Activated CD4-positive, alpha-beta memory T cell treated with anti-CD3 and anti-CD28 coated beads for 36 hours (primary cell): Measurements from ENCODE around the gene NBDY. TPM values are rescaled to one million over a fixed set of nuclear protein-coding genes. Genes with fewer than 3 reads are reported as not detected.
"Not testable (repeated sequence)": the region's sequence is repeated elsewhere in the genome, so short reads cannot be mapped to it uniquely, and the experiment has no call there.

Source experiments
- CTCF ChIA-PET: fragments of 350-600 bp; sonication (Branson Sonifier 250); formaldehyde crosslinking; loops from one replicate; lab custom pipeline; 2021; ENCODE audit warnings: antibody characterized with exemption, inconsistent platforms; lab: Charles Lee
- POLR2A ChIA-PET: fragments of 350-600 bp; sonication (Branson Sonifier 250); formaldehyde crosslinking; loops from one replicate; lab custom pipeline; 2021; ENCODE audit warnings: antibody characterized with exemption; lab: Charles Lee
- DNase-seq: peaks from one replicate; pipeline ENCODE4 v3.0.0-alpha.2; 2020
- H3K27ac Mint-ChIP-seq: one replicate; pipeline ENCODE4 v1.8.0; 2021; ENCODE audit warnings: mixed read lengths
- H3K27me3 Mint-ChIP-seq: one replicate; pipeline ENCODE4 v1.8.0; 2021; ENCODE audit warnings: mixed read lengths
- H3K36me3 Mint-ChIP-seq: one replicate; pipeline ENCODE4 v1.8.0; 2021; ENCODE audit warnings: mixed read lengths
- H3K4me1 Mint-ChIP-seq: one replicate; pipeline ENCODE4 v1.8.0; 2021; ENCODE audit warnings: low read depth, mixed read lengths
- H3K4me3 Mint-ChIP-seq: one replicate; pipeline ENCODE4 v1.8.0; 2021; ENCODE audit warnings: mild to moderate bottlenecking, mixed read lengths
- H3K9me3 Mint-ChIP-seq: one replicate; pipeline ENCODE4 v1.8.0; 2021; ENCODE audit warnings: mixed read lengths
- intact Hi-C: fragments of 100-400 bp; cut with micrococcal nuclease; formaldehyde crosslinking; loops from one replicate; pipeline ENCODE4 v1.15.1; 2023
- total RNA-seq, 2 experiments: library from RNA; stranded (reverse); gene quantifications; one replicate each; pipeline ENCODE4 v1.2.3, GENCODE V29; 2021

The NBDY gene
- total RNA-seq, 2 experiments from 2014 or later = 45.1 to 50.0 TPM

DNA sequence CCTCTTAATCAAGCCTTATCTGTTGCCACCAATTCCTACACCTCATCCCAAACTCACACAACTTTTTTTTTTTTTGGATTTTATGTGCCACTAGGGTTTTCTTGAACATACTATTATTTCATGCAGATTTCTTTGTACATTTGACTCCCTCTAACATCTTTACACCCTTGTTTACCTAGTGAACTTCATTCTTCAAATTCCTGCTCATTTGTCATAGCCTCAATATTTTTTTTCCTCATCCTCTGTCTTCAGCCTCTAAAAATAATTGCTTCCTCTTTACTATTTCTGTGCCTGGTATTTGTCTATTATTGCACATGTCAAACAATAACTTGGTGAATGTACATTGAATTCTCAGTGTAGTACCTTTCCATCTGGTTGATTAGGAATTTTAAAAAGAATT lies 22.0 kb downstream of the NBDY start:
- POLR2A ChIA-PET = no interaction called here
- Mint-ChIP-seq H3K4me3 (no peak overlapping the region), H3K27me3 (no peaks in the 10 kb centered on the region), H3K4me1 (peaks cover 47% of the 10 kb centered on the region), H3K36me3 (peaks cover 2% of the 10 kb centered on the region), H3K27ac (no peak overlapping the region), H3K9me3 (peaks cover 2% of the 10 kb centered on the region)
- CTCF ChIA-PET = no interaction called here
- no peak for DNase-seq
- intact Hi-C loops = loop anchor here (10.0 kb wide), 1 partner anchor 54 kb away; no protein-coding TSS in a partner anchor

DNA sequence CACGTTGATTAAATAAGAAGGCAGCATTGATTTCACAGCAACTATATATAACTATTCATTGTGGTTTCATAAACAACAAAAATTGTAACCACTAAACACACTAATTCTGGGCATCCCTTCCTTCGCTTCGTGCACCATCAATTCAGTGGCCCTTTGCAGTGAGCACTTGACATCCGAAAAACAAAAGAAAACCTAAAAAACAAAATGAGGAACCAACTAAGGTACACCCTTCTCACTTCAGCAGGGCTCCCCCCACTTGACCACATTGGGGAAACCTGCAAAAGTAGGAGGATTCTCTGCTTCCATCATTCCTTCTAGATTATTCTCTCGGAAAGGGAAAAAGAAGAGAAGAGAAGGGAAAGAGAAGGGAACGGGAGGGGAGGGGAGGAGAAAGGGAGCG lies 28.3 kb downstream of the NBDY start:
- no peak for DNase-seq
- ChIA-PET POLR2A (no interaction called here), CTCF (no interaction called here)
- intact Hi-C loops = loop anchor here (10.0 kb wide), 1 partner anchor 47 kb away; no protein-coding TSS in a partner anchor
- Mint-ChIP-seq H3K27me3 (no peaks in the 10 kb centered on the region), H3K36me3 (peaks cover 2% of the 10 kb centered on the region), H3K4me3 (no peak overlapping the region), H3K27ac (no peak overlapping the region), H3K4me1 (peaks cover 33% of the 10 kb centered on the region), H3K9me3 (peaks cover 2% of the 10 kb centered on the region)

DNA sequence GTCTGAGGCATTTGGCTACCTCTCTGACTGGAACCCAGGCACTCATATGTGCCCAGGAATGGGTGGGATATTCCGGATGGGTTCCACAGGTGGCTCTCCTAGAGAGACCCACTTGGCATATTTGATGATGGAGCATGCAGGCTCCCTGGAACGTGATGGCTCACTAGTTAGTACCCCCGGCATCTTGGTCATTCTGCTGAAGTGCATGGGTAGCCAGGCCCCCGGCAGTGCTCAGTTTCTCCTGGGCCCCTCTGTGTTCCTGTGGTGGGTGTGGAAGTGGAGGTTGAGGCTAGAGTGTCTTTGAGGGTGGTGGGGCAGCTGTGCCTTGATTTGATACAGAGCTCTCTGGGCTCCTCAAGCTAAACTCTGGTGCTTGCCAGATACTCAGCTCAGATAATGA lies 29.4 kb downstream of the NBDY start:
- H3K27me3 Mint-ChIP-seq = no peaks in the 10 kb centered on the region
- H3K36me3 Mint-ChIP-seq = no peaks in the 10 kb centered on the region
- CTCF ChIA-PET = no interaction called here
- no peak for DNase-seq
- POLR2A ChIA-PET = no interaction called here
- intact Hi-C loops = loop anchor here (10.0 kb wide), 1 partner anchor 46 kb away; no protein-coding TSS in a partner anchor
- no peak overlapping the region for H3K4me3 Mint-ChIP-seq
- peaks cover 2% of the 10 kb centered on the region for H3K9me3 Mint-ChIP-seq
- peaks cover 36% of the 10 kb centered on the region for H3K4me1 Mint-ChIP-seq
- peak overlapping the region; percentile 43 for H3K27ac Mint-ChIP-seq

DNA sequence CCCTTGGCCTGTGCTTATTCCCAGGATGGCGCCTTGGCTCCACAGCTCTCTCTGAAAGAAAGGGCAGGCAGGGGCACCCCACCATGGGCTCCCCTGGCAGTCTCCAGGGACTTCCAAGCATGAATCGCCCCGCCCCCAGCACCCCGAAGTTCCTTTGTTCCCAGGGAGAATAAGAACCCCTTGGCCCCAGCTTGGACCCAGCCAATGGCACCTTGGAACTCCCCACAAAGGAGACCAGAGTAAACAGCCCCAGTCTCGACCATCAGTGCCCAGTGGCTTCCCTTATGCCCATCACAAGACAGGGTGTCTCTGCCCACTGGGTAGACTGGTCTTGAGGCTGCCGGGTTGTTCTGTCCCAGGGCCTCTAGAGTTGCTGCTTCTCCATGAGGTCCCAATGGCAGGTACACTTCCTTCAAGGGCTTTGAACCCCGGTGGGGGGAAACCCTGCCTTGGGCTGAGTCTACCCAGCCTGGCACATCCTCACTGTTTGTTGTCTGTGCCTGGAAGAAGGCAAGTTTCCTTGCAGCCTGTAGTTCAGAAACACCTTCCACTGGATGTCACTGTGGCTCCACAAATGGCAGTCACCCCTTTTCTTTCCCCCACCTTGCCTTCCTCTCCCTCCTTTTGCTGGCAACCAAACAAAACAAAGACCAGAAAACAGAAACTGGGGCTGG lies 30.8 kb downstream of the NBDY start:
- no peak for DNase-seq
- Mint-ChIP-seq H3K4me1 (peaks cover 35% of the 10 kb centered on the region), H3K9me3 (no peaks in the 10 kb centered on the region), H3K27ac (no peak overlapping the region), H3K4me3 (no peak overlapping the region), H3K27me3 (no peaks in the 10 kb centered on the region), H3K36me3 (no peaks in the 10 kb centered on the region)
- intact Hi-C loops = loop anchor here (10.0 kb wide), 5 partner anchors 45 to 1155 kb away; partner anchors contain the start of genes FAAH2 and ZXDA
- CTCF ChIA-PET = no interaction called here
- POLR2A ChIA-PET = no interaction called here

DNA sequence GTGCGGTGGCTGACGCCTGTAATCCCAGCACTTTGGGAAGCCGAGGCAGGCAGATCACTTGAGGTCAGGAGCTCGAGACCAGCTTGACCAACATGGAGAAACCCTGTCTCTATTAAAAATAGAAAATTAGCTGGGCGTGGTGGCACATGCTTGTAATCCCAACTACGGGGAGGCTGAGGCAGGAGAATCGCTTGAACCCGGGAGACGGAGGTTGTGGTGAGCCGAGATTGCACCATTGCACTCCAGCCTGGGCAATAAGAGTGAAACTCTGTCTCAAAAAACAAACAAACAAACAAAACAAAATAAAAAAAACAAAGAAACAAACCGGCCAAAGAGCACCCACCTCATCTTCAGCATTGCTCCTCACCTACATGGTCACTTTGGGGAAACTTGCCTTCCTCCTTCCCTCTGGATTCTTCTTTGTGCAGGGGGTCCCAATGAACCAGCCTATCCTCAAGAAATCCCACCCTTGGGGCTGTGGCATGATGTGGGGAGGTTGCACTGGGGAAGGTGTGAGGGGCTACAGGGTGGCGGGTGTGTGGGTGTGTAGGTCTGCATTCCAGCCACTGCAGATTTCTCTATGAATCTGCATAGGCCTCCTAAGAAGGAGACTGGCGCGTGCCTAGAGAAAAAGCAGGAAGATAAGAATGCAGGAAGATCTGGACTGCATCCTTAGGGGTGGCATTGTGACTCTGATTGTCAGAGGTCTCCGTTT lies 31.5 kb downstream of the NBDY start:
- intact Hi-C loops = loop anchor here (10.0 kb wide), 4 partner anchors 214 to 1154 kb away; partner anchors contain the start of genes FAAH2 and ZXDA
- CTCF ChIA-PET, POLR2A ChIA-PET, H3K4me3 Mint-ChIP-seq, H3K9me3 Mint-ChIP-seq, H3K36me3 Mint-ChIP-seq, DNase-seq, H3K27me3 Mint-ChIP-seq: not testable (repeated sequence)
- H3K4me1 Mint-ChIP-seq = peaks cover 42% of the 10 kb centered on the region
- peak overlapping the region; percentile 90 for H3K27ac Mint-ChIP-seq

DNA sequence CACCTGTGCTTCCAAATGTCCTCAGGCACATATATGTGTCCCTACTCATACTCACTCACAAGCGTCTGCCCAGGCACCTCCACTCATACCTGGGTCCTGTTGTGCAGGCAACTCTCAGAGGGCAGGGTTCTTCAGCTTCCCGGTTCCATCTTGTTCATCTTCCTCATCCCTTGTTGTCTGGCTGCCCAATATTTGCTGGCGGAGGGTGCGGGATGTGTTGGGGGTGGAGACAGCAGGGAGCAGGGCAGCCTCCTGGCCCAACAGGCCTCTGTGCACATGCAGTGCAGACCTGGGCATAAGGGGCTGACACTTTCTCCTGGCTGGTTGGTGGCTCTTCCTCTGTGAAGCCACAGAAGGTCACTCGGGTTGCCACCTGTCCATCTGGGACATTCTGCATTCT lies 32.1 kb downstream of the NBDY start:
- H3K9me3 Mint-ChIP-seq = no peaks in the 10 kb centered on the region
- H3K27ac Mint-ChIP-seq = peak overlapping the region; percentile 90
- no peak for DNase-seq
- intact Hi-C loops = loop anchor here (10.0 kb wide), 4 partner anchors 214 to 1154 kb away; partner anchors contain the start of genes FAAH2 and ZXDA
- peaks cover 1% of the 10 kb centered on the region for H3K36me3 Mint-ChIP-seq
- POLR2A ChIA-PET = no interaction called here
- H3K27me3 Mint-ChIP-seq = no peaks in the 10 kb centered on the region
- CTCF ChIA-PET = no interaction called here
- H3K4me1 Mint-ChIP-seq = peaks cover 47% of the 10 kb centered on the region
- no peak overlapping the region for H3K4me3 Mint-ChIP-seq

DNA sequence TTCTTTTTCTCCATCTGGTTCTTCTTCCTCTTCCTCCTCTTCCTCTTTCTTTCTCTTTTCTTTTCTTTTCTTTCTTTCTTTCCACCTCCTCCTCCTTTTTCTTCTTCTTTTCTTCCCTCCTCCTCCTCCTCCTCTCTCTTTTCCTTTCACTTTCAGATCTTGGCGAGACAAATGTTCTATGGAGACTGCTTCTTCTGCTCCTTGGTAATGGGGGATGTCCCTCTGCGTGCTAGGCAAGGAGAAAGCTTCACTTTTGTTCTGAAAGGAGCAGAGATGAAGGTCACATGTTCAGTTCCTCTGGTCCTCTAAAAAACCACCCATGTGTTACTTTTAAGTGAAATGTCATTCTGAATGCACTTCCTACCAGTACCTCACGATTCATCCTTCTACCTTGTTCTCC lies 33.2 kb downstream of the NBDY start:
- Mint-ChIP-seq H3K27me3 (no peaks in the 10 kb centered on the region), H3K36me3 (peaks cover 1% of the 10 kb centered on the region), H3K4me3 (peak overlapping the region; percentile 57), H3K27ac (peak overlapping the region; percentile 90), H3K4me1 (peaks cover 49% of the 10 kb centered on the region), H3K9me3 (no peaks in the 10 kb centered on the region)
- intact Hi-C loops = loop anchor here (10.0 kb wide), 4 partner anchors 213 to 1153 kb away; partner anchors contain the start of genes FAAH2 and ZXDA
- ChIA-PET POLR2A (no interaction called here), CTCF (interaction anchor here (0.5 kb wide), 1 partner anchor 525 kb away, joined by 3 read pairs; no protein-coding TSS in a partner anchor)
- DNase-seq = no peak

DNA sequence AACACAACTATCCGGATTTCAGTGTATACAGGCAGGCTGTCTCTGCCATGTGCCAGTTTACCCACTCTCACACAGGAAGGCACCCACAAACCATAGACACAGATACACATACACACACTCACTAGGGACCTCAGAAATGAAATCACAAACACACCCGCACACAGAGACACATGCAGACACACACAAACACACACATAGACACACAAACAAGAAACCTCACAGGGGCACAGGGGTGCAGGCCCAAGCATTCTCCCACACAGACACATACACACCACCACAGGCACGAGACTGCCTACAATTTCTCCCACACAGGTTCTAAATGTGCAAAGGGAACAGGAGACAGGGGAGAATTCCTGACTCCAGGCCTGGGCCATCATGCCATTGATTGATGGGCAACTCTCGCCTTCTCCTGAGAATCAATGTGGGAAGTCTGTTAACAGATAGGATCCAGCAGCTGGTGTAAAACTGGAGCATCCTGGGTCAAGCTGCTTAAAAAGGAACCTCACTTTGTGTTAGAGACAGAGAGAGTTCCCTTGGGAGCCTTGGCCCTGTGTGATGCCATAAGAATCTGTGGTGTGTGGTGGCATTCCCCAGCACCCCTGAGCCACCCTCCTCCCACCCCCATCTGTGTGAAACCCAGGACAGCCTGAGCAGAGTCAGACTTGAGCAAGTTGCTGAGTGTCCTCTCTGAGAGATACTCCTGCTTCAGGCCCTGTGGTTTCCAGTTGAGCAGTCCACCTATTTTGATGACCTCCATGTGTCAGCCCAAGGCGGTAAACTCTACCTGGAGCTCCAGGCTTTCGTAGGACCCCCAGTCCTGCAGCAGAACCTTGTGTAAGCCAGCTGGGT lies 33.9 kb downstream of the NBDY start:
- Mint-ChIP-seq H3K27ac (peak overlapping the region; percentile 90), H3K4me3 (peak overlapping the region; percentile 57), H3K9me3 (no peaks in the 10 kb centered on the region), H3K4me1 (peaks cover 49% of the 10 kb centered on the region), H3K27me3 (no peaks in the 10 kb centered on the region), H3K36me3 (peaks cover 1% of the 10 kb centered on the region)
- intact Hi-C loops = loop anchor here (10.0 kb wide), 4 partner anchors 212 to 1152 kb away; partner anchors contain the start of genes FAAH2 and ZXDA
- POLR2A ChIA-PET = no interaction called here
- CTCF ChIA-PET = interaction anchor here (0.5 to 2.9 kb wide), 5 partner anchors 35 to 525 kb away, joined by 3 to 32 read pairs (median 4); partner anchors contain the start of gene NBDY
- no peak for DNase-seq

DNA sequence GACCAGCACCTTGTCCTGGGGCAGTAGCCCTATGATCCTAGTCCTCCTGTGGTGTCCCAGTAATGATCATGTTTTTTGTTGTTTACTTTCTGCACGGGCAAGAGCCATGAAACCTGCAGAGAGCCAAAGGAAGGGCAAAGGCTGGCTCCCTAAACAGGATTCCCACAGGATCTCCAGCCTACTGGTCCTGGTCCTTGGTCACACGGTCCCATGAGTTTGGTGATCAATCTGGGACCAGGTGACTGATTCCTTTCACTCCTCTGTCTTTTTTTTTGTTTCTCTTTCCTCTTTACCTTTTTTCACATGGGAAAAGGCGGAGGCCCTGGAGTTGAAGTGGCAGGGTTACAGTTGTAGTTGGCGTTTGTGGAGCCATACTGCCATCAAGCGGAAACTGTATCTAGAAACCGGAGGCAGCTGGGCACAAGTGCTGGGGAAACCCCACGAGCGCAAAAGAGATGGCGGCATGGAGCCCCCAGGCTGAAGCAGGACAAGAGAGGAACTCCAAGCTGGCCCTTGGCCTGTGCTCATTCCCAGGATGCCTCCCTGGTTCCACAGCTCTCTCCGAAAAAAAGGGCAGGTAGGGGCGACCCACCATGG lies 34.6 kb downstream of the NBDY start:
- DNase-seq = peak; percentile 60
- Mint-ChIP-seq H3K9me3 (no peaks in the 10 kb centered on the region), H3K36me3 (peaks cover 1% of the 10 kb centered on the region), H3K4me1 (peaks cover 49% of the 10 kb centered on the region), H3K27me3 (no peaks in the 10 kb centered on the region), H3K27ac (peak overlapping the region; percentile 90), H3K4me3 (peak overlapping the region; percentile 54)
- ChIA-PET CTCF (interaction anchor here (0.6 to 2.9 kb wide), 6 partner anchors 35 to 483 kb away, joined by 3 to 32 read pairs (median 4); partner anchors contain the start of genes NBDY and SPIN3), POLR2A (no interaction called here)
- intact Hi-C loops = loop anchor here (10.0 kb wide), 4 partner anchors 211 to 1151 kb away; partner anchors contain the start of genes FAAH2 and ZXDA

DNA sequence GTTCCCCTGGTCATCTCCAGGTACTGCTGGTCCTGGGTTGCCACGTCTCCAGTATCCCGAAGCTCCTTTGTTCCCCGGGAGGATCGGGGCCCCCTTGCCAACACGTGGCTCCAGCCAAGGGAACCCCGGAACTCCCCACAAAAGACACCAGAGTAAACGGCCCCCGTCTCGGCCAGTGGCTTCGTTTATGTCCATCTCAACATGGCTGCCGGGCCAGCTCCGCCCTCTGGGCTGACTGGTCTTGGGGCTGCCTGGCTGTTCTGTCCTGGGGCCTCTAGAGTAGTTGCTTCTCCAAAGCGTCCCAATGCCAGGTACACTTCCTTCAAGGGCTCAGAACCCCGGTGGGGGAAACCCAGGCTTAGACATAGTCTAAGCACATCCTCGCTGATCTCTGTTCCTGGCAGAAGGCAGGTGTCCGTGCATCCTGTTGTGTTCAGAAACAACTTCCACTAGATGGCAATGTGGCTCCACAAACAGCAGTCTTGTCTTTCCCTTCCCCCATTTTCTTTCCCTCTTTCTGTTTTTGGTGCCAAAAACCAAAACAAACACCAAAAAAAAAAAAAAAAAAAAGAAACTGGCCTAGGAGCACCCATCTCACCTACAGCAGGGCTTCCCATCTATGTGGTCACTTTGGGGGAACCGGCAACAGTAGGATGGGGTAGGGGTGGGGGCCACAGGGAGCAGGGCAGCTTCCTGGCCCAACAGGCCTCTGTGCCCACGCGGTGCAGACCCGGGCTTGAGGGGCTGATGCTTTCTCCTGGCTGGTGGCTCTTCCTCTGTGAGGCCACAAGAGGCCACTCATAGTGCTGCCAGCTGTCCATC lies 35.3 kb downstream of the NBDY start:
- peak; percentile 75 for DNase-seq
- Mint-ChIP-seq H3K27ac (peak overlapping the region; percentile 90), H3K4me3 (peak overlapping the region; percentile 72), H3K27me3 (no peaks in the 10 kb centered on the region), H3K36me3 (peaks cover 1% of the 10 kb centered on the region), H3K9me3 (no peaks in the 10 kb centered on the region), H3K4me1 (peaks cover 49% of the 10 kb centered on the region)
- ChIA-PET POLR2A (no interaction called here), CTCF (interaction anchor here (0.7 to 2.9 kb wide), 6 partner anchors 36 to 483 kb away, joined by 3 to 32 read pairs (median 3); partner anchors contain the start of genes NBDY and SPIN3)
- intact Hi-C loops = loop anchor here (10.0 kb wide), 4 partner anchors 210 to 1150 kb away; partner anchors contain the start of genes FAAH2 and ZXDA
